ENCODE data around the gene ITGB8.

ITGB8 gene

GRCh38 chr7:20459419-20459818, 128.7 kb downstream of the ITGB8 start:
- no peak for DNase-seq (ENCODE audit: extremely low spot score)
- no peak for TF ChIP-seq CTCF (IDR thresholded peaks at IDR 0.05; ENCODE audit: control extremely low read depth, extremely low read depth, low read depth, missing control alignments)
- CTCF ChIA-PET = no interaction called here
- POLR2A ChIA-PET = no interaction called here

GRCh38 chr7:20464891-20465290, 134.2 kb downstream of the ITGB8 start:
- ChIA-PET CTCF (no interaction called here), POLR2A (no interaction called here)
- no peak for DNase-seq (ENCODE audit: extremely low spot score)
- no peak for TF ChIP-seq CTCF (IDR thresholded peaks at IDR 0.05; ENCODE audit: control extremely low read depth, extremely low read depth, low read depth, missing control alignments)
